Measurements from ENCODE around the gene SLC16A7.

The SLC16A7 gene

DNA sequence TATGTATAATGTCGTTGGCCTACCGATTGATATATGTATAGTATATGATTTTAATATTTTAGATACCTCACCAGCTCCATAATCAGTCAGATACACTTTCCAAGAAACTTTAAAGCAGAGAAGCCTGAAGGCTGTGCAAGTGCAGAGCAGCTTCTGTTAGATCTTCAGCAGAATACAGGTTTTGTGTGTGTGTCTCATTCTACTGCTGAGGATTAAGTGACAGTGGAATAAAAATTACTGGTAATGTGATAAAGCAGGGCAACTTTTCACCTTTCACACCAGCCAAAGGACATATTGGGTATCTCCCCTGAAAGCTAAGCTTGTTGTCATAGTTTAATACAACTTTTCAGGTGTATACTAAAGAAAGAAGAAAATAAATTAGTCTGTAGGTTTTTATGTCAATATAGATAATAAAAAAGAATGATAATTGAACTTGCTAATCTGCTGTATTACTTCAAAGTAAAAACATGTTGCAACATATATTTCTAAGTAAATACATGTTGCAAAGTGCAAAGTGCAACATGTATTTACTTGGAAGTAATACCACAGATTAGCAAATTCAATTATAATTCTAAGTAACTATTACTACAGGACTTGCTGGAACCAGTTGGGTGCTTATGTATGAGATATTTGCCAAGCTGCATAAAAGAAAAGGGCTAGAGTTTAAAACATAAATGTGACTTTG is 128.3 kb downstream of the SLC16A7 start:
- TF ChIP-seq CTCF (IDR thresholded peaks at IDR 0.05) = no peak

GRCh38 chr12:59733200-59733599 is 137.4 kb downstream of the SLC16A7 start:
- TF ChIP-seq CTCF (IDR thresholded peaks at IDR 0.05) = no peak

- no peak for TF ChIP-seq CTCF (IDR thresholded peaks at IDR 0.05)
Measured at GRCh38 chr12:59734371-59734770, 138.5 kb downstream of the SLC16A7 start.

DNA sequence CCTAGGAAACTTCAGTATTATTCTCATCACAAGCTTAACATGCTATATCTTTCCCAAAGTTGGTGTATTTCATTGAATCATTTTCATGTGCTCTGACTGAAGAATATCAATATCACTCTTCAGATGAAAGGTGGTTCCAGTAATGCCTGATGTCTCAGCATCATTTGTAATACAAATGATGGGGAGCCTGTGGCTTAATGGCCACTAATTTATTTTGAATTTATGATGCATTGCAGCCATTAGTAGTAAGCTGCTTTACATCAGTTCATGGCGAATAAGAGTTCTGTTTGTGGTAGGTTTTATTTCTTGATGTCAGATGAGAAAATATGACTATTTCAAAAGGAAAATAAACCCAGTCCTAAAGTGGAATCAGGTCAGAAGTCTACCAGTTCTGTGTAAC is 139.4 kb downstream of the SLC16A7 start:
- TF ChIP-seq CTCF (IDR thresholded peaks at IDR 0.05) = no peak

DNA sequence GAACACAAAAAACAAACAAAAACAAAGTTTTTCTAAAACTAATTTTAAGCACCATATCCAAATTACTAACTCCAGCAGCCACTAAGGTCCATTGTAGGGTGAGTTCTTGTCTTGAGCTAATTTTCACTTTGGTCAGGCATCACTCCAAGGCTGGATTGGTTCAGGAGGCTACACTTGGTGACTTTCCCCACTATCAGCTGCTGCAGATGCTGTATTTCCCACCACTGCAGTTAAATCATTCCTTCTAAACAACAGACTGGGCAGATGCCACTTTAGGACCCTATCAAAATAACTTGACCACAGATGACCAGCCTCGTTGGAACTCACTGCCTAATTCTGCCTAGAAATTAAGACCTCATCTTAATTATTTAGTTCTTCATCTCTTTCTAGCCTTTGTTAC is 140.5 kb downstream of the SLC16A7 start:
- TF ChIP-seq CTCF (IDR thresholded peaks at IDR 0.05) = no peak

- no peak for TF ChIP-seq CTCF (IDR thresholded peaks at IDR 0.05)
Measured at GRCh38 chr12:59736786-59737185, 141.0 kb downstream of the SLC16A7 start.

DNA sequence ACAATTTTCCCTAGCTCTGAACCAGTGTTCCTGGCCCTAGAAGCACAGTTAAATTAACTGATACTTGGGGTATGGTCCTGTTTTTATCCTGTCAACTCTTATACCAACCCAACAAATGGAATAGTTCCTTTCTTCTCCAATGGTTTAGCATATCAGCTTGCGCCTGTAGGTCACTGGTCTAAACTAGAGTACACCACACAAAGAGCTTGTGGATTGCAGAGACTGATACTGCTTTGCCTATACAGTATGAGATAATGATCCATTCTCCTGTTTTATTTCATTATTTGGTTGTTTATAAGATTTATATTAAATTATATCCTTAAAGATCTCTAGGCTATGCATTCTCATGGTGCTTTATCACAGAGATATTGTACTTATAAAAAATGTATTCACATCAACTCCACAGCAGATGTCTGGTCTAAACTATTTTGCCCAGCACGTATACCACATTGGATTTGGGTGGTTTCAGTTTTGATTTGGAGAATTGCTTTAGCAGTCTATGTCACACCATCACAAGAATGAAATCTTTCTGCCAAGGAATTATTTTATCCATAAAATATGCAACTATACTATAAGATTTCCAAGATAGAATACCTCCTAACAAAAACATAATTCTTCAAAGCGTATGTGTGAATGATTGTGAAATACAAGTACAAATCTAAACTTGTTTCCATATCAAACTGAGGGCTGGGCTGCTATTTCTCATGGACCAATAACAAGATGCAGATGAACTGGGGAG is 142.1 kb downstream of the SLC16A7 start:
- TF ChIP-seq CTCF (IDR thresholded peaks at IDR 0.05) = no peak
